Activated T-cell treated with anti-CD3 and anti-CD28 coated beads for 48 hours (primary cell): ENCODE data around the gene MEFV.

Experiments used
- DNase-seq: peaks from one replicate; pipeline ENCODE4 v3.0.0-alpha.2; 2020; ENCODE audit warnings: low read depth

MEFV gene

GRCh38 chr16:3268294-3268693 lies 11.9 kb upstream of the MEFV start:
- DNase-seq, result no peak

- no peak for DNase-seq
Observed at GRCh38 chr16:3266873-3267537, 10.6 kb upstream of the MEFV start.

- peak; percentile 98 for DNase-seq
Observed at GRCh38 chr16:3264137-3265036, 8.0 kb upstream of the MEFV start.

- no peak for DNase-seq
Observed at GRCh38 chr16:3262517-3262916, 6.1 kb upstream of the MEFV start.

- DNase-seq, result no peak
Observed at GRCh38 chr16:3259836-3260235, 3.4 kb upstream of the MEFV start.

GRCh38 chr16:3256866-3257465 lies 533 bp upstream of the MEFV start:
- DNase-seq, result no peak

- DNase-seq, result no peak
Observed at GRCh38 chr16:3254309-3254708, 2.1 kb downstream of the MEFV start.

GRCh38 chr16:3252967-3253366 lies 3.5 kb downstream of the MEFV start:
- no peak for DNase-seq

GRCh38 chr16:3249451-3249850 lies 7.0 kb downstream of the MEFV start:
- no peak for DNase-seq

GRCh38 chr16:3249020-3249419 lies 7.4 kb downstream of the MEFV start:
- no peak for DNase-seq

- no peak for DNase-seq
Observed at GRCh38 chr16:3248596-3248995, 7.8 kb downstream of the MEFV start.

GRCh38 chr16:3246876-3247275 lies 9.6 kb downstream of the MEFV start:
- DNase-seq, result no peak

- no peak for DNase-seq
Observed at GRCh38 chr16:3246002-3246401, 10.4 kb downstream of the MEFV start.

GRCh38 chr16:3243882-3244281 lies 12.6 kb downstream of the MEFV start:
- no peak for DNase-seq

- no peak for DNase-seq
Observed at GRCh38 chr16:3242709-3243108, 13.7 kb downstream of the MEFV start.

GRCh38 chr16:3241761-3242160 lies 14.7 kb downstream of the MEFV start:
- DNase-seq, result no peak

- DNase-seq, result no peak
Observed at GRCh38 chr16:3235856-3236669, 20.4 kb downstream of the MEFV start.

GRCh38 chr16:3234857-3235561 lies 21.4 kb downstream of the MEFV start, which contains the start of gene ZNF200:
Gene ZNF200 (minus strand): TSS chr16:3235158. CDS start chr16:3233755, 1,403 bp downstream.
- DNase-seq, result peak; percentile 92

GRCh38 chr16:3234543-3234856 lies 21.9 kb downstream of the MEFV start:
- no peak for DNase-seq

- no peak for DNase-seq
Observed at GRCh38 chr16:3223913-3224515, 32.4 kb downstream of the MEFV start.

- no peak for DNase-seq
Observed at GRCh38 chr16:3220839-3221238, 35.6 kb downstream of the MEFV start.
